Stimulated activated CD4-positive, alpha-beta T cell treated with anti-CD3 and anti-CD28 coated beads, Interleukin-1b, Interleukin-23, amount 100 ng/mL, for 24 hours (primary cell): ENCODE data around the gene BCL7B.
"Not testable (repeated sequence)": the region's sequence is repeated elsewhere in the genome, so short reads cannot be mapped to it uniquely, and the experiment has no call there.

Experiments
- DNase-seq, 4 experiments: peaks; one replicate each; pipeline ENCODE4 v3.0.0-alpha.2; 2020; ENCODE audit warnings: low read depth in 4 of 4, low spot score in 1 of 4

BCL7B gene

GRCh38 chr7:73573276-73573675 lies 15.8 kb upstream of the BCL7B start:
- no peak for DNase-seq

GRCh38 chr7:73572767-73573186 lies 15.3 kb upstream of the BCL7B start:
- DNase-seq, result no peak

- DNase-seq, result no peak
These were observed 13.5 kb upstream of the BCL7B start for GRCh38 chr7:73570977-73571376.

DNA sequence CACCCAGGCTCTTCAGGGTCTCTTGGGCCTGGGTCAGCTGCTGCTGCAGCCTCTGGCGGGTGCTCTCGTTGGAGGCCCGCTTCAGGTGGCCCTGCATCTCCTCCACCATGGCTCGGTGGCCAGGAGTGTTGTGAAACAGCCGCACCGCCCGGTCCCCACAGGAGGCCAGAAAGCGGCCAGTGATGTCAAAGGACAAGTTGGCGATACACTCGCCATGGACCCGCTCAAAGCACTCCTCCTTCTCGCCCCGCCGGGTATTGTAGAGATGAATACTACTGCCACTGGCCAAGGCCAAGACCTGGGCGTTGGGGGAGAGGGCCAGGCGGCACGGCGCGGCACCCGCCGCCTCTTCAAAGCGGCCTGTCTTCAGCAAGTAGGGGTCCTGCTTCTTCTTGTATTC lies 13.0 kb upstream of the BCL7B start:
- no peak for DNase-seq

DNA sequence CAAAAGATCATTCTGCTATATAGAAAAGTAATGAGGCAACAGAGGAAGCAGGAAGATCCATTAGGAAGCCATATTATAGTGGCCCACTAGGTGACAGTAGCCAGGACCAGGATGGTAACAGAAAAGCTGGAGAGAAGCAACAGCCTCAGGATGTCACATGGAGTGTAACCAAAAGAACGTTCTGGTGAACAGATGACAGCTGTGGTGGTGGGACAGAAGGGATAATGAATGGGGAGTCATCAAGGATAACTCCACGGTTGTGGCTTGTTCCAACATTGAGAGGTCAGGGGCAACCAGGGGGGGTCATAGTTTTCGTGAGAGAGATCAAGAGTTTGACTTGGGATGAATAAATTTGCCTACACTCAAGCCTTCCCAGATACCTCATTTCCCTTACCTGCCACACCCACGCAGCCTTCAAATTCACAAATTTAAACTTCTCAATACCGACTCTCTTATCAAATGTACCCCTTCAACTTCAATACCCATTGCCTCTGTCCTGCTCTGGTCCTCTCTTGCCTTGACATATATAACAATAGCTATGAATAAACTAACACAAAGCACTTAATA lies 11.6 kb upstream of the BCL7B start:
- no peak for DNase-seq

GRCh38 chr7:73567846-73568685 lies 10.6 kb upstream of the BCL7B start:
- no peak for DNase-seq

DNA sequence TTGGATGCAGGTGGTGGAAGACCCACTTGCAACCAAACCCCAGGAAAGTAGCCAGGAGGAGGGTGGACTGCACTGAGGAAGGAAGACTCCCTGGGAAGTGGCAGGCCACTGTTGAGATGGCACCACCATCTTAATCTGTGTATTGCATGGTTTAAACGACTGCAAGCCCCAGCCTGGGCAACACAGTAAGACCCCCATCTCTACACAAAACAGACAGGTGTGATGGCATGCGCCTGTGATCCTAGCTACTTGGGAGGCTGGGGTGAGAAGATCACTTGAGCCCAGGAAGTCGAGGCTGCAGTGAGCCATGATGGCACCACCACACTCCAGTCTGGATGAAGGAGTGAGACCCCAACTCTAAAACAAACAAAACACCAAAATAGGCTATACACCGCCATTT lies 9.7 kb upstream of the BCL7B start:
- DNase-seq, result no peak

- not testable (repeated sequence) for DNase-seq
These were observed 8.9 kb upstream of the BCL7B start for GRCh38 chr7:73566431-73566830.

DNA sequence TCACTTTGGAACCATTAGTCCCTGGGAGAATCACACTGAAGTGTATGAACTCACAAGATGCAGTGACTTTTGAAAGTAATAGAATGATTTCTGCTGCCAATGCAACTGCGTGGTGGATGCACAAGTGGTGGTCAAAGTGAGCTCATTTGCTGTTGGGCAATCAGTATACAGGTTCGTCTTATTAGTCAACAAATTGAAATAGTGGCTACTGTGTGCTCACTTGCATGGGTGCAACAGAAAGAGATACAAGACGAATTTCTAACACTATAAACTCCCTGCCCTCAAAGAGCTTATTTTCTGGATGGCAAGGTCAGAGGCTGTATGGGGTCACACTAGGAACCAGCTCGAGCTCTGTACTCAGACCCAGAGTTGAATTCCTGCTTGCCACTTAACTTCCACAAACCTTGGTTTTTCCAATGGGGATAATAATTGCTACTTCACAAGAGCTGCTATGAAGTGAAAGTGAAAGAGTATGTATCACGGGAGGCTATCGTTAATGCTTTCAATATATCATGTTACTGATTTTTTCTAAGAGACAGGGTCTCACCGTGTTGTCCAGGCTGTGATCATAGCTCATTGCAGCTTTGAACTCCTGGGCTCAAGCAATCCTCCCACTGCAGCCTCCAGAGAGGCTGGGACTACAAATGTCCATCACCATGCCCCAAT lies 8.3 kb upstream of the BCL7B start:
- DNase-seq, result no peak

GRCh38 chr7:73560109-73560835 lies 2.8 kb upstream of the BCL7B start:
- no peak for DNase-seq

DNA sequence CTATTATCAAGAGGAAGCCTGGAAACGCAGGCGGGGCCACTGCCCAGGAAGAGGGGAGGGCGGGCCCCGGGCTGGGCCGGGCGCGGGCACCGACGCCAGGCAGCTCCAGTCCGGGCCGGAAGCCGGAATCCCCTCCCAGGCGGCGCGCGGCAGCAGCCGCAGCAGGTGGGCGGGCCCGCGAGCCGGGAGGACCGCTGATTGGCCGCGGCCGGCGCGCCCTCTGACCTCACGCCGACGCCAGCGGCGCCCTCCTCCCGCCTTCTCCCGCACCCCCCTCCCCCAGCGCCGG lies 438 bp downstream of the BCL7B start:
- DNase-seq, result peak; percentile 73 to 90 (median 82)

DNA sequence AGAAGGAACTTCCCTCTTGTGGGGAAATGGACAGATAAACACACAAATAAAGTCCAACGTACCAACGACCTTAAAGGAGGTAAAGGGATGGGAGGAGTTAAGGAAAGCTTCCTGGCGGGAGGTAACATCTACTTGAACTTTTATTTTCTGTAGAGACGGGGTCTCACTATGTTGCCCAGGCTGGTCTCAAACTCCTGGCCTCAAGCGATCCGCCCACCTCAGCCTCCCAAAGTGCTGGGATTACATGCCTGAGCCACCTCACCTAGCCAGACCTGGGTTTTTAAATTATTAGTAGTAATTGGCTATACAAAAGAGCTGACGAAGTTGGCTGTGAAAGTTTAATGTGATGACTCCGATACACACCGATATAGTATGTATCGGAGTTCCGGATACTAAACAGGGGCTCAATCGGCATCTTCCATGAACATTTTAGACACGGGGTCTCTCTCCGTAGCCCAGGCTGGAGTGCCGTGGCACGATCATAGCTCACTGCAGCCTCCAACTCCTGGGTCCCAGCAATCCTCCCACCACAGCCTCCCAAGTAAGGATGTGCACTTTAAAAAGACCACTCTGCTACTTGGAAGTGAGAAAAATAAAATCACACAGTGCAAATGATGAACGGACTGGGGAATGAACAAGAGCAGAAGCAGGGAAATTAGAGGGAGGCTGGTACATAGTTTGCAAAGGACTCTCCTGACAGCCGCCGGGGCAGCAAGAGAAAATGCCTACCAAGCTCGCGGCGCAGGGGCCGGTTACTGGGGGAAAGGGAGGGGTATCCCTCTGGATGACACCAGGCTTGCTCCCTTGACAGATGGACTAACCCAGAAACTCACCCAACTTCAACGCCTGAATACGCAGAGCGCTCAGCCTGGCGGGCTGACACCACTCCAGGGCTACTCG lies 1.0 kb downstream of the BCL7B start:
- no peak for DNase-seq

DNA sequence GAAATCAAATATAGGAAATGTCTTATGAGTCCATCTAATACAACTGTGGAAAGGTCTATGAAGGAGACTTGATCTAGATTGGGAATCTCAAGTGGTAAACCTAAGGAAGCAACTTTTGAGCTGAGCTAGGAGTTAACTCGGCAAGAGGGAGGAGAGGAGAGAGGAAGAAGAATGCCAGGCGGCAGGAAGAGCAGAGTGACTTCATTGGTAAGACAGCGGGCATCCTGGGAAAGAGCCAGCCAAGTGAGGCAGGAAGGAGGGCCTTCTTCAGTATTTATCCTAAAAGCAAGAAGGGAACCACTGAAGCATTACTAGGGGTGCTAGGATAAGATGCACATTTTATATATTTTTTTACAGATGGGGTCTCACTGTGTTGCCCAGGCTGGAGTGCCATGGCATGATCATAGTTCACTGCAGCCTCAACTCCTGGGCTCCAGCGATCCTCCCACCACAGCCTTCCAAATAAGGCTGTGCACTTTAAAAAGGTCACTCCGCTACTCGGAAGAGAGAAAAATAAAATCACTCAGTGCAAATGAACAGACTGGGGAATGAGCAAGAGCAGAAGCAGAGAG lies 2.0 kb downstream of the BCL7B start:
- DNase-seq, result no peak

DNA sequence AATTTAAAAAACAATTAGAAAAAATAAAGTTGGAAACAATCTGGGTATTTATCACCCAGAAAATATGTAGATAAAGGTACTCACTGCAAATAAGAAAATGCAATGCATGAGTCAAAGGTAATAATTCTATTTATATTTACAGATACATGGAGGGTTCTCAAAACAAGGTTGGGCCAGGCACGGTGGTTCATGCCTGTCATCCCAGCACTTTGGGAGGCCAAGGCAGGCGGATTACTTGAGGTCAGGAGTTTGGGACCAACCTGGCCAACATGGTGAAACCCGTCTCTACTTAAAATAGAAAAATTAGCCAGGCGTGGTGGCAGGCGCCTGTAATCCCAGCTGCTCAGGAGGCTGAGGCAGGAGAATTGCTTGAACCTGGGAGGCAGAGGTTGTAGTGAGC lies 7.4 kb downstream of the BCL7B start:
- DNase-seq, result not testable (repeated sequence)

- no peak for DNase-seq
These were observed 8.3 kb downstream of the BCL7B start for GRCh38 chr7:73549176-73549575.

- DNase-seq, result no peak
These were observed 9.6 kb downstream of the BCL7B start for GRCh38 chr7:73547841-73548240.

GRCh38 chr7:73544678-73545077 lies 12.8 kb downstream of the BCL7B start:
- no peak for DNase-seq

GRCh38 chr7:73541722-73542121 lies 15.8 kb downstream of the BCL7B start:
- DNase-seq, result no peak

DNA sequence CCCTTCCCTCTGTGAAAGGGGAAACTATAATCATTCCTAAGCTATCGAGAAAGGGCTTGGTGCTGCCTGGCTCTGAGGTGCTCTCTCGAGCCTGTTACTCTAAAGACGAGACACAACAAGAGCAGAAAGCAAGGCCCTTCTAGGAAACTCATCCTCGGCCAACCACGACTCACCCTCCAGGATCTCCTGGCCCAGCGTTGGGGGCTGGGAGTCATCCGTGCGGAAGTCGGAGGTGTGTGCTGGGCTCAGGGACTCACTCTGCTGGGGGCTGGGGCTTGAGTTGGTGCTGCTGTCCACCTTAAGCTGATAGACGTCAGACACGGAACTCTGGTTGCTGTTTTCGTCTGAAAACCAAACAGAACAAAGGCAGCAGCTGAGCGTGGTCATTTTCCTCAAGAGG lies 17.8 kb downstream of the BCL7B start:
- DNase-seq, result no peak

- DNase-seq, result not testable (repeated sequence)
These were observed 19.0 kb downstream of the BCL7B start for GRCh38 chr7:73538510-73538909.
